Neural cell (in vitro differentiated cells): Measurements from ENCODE around the gene NDUFAF2.

Experiments
- MXI1 ChIP-seq: fragments of 450-650 bp; conservative IDR thresholded peaks from 2 replicates; pipeline ENCODE4 v1.6.1; 2014; ENCODE audit warnings: antibody characterized with exemption, mild to moderate bottlenecking; ENCODE audit not compliant: poor library complexity, severe bottlenecking
- POLR2AphosphoS5 ChIP-seq: IDR thresholded peaks from 2 replicates; pipeline ENCODE4 v1.6.1; 2012
- TF ChIP-seq, protein P1 (sequence below): fragments of 450-650 bp; IDR thresholded peaks from 2 replicates; pipeline ENCODE4 v1.5.1; 2014; ENCODE audit warnings: antibody characterized with exemption, mild to moderate bottlenecking, moderate library complexity; ENCODE audit not compliant: poor library complexity, severe bottlenecking
- TF ChIP-seq, protein P2 (sequence below): IDR thresholded peaks from 2 replicates; pipeline ENCODE4 v1.6.1; 2012; ENCODE audit warnings: borderline replicate concordance

DNA sequence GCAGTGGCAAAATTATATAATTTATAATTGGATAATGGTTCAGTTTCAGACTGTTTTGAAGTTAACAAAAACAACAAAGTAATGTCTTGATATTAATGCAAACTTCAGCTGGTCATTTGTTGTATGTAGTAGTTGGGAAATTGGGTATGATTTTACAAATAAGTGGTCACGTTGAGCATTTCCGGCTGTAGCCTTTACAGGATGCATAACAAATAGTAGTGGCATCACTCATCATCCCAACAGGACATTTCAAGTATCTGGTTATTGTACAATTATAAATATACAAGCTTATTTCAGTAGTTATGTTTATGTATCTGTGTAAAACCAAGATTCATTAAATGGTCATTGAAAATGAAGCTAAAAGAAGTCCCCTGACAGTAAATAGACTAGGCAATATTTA is 144.3 kb downstream of the NDUFAF2 start:
- TF ChIP-seq, protein P1, sequence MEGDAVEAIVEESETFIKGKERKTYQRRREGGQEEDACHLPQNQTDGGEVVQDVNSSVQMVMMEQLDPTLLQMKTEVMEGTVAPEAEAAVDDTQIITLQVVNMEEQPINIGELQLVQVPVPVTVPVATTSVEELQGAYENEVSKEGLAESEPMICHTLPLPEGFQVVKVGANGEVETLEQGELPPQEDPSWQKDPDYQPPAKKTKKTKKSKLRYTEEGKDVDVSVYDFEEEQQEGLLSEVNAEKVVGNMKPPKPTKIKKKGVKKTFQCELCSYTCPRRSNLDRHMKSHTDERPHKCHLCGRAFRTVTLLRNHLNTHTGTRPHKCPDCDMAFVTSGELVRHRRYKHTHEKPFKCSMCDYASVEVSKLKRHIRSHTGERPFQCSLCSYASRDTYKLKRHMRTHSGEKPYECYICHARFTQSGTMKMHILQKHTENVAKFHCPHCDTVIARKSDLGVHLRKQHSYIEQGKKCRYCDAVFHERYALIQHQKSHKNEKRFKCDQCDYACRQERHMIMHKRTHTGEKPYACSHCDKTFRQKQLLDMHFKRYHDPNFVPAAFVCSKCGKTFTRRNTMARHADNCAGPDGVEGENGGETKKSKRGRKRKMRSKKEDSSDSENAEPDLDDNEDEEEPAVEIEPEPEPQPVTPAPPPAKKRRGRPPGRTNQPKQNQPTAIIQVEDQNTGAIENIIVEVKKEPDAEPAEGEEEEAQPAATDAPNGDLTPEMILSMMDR, result no peak
- TF ChIP-seq, protein P2, sequence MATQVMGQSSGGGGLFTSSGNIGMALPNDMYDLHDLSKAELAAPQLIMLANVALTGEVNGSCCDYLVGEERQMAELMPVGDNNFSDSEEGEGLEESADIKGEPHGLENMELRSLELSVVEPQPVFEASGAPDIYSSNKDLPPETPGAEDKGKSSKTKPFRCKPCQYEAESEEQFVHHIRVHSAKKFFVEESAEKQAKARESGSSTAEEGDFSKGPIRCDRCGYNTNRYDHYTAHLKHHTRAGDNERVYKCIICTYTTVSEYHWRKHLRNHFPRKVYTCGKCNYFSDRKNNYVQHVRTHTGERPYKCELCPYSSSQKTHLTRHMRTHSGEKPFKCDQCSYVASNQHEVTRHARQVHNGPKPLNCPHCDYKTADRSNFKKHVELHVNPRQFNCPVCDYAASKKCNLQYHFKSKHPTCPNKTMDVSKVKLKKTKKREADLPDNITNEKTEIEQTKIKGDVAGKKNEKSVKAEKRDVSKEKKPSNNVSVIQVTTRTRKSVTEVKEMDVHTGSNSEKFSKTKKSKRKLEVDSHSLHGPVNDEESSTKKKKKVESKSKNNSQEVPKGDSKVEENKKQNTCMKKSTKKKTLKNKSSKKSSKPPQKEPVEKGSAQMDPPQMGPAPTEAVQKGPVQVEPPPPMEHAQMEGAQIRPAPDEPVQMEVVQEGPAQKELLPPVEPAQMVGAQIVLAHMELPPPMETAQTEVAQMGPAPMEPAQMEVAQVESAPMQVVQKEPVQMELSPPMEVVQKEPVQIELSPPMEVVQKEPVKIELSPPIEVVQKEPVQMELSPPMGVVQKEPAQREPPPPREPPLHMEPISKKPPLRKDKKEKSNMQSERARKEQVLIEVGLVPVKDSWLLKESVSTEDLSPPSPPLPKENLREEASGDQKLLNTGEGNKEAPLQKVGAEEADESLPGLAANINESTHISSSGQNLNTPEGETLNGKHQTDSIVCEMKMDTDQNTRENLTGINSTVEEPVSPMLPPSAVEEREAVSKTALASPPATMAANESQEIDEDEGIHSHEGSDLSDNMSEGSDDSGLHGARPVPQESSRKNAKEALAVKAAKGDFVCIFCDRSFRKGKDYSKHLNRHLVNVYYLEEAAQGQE, result no peak
- TF ChIP-seq MXI1 (no peak), POLR2AphosphoS5 (no peak)
